ENCODE results near the gene SORT1.
A peak's percentile ranks its signal among the peaks of the same experiment; 100 is the strongest.
"Not testable (repeated sequence)": the region's sequence is repeated elsewhere in the genome, so short reads cannot be mapped to it uniquely, and the experiment has no call there.

SORT1 gene

GRCh38 chr1:109327285-109327684, 70.4 kb downstream of the SORT1 start:
- DNase-seq, result no peak

DNA sequence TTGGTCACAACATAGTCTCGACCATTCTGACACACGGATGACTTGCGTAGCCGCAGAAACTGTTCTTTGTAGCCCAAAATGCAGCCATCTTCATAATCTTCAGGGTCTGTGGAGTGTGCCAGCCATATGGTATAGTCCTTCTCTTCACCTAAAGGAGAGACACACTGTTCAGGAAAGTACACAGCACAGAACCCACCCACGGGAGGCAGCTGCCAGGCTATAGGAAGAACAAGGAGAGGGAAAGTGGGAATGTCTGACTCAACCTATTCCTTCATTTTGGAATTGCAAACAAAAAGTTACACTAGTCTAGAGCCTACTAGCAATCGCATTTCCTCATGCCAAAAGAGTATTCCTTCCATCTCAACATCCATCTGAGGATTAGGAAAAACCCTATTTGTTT, 74.7 kb downstream of the SORT1 start:
- no peak for DNase-seq

DNA sequence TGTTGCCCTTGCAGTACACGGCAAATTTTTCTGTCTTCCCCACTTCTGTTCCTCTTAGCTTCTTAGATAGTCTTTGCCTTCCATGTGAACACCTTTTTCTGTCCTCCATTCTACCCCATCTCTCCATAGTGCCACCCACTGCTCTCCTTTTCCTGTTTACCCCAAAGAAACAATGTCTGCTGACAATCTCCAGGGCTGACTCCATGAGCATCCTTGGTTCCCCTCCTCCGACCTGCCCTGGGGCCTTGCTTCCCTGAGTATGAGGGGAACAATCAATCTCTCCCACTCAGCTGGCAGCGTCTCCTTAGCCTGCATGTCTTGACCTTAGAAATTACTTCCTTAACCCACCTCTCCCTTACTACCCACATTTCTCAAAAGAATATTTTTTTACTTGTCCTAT, 78.6 kb downstream of the SORT1 start:
- no peak for DNase-seq

DNA sequence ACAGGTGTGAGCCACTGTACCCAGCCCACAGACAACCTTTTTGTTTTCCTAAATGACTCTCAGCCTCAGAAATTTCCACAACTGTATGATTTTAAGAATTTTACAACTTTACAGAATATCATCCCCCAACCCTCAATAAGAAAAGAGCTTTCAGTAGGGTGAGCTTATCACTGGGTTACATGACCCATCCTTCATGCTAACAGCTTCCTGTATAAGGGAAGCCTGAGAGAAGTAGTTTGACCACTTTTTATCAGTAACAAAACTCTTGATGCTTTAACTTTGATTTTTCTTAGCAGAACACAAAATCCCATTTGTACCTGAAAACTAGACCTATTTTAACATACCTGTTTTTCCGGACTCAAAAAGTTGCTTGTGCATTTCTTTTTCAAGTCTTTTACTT, 81.2 kb downstream of the SORT1 start:
- no peak for DNase-seq

DNA sequence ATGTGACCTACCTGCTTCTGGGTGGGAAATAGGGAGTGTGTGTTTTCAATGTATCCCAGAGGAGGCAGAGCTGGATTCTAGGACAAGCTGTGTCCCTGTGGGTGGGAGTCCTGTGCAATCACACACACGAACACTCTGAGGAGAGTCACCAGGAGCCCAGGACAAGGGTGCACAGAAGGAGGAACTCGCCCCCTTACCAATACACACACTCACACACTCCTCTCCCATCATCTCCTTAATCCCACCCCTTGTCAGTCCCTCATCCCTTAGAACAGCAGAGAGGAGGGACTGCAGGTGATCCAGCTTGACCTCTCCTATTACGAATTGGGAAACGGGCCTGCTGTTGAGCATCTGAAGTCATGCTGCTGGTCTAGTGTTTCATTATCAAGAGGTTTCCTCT, 82.4 kb downstream of the SORT1 start:
- no peak for DNase-seq

- peak; percentile 44 for DNase-seq
Measured at GRCh38 chr1:109314795-109315194, 82.9 kb downstream of the SORT1 start.

DNA sequence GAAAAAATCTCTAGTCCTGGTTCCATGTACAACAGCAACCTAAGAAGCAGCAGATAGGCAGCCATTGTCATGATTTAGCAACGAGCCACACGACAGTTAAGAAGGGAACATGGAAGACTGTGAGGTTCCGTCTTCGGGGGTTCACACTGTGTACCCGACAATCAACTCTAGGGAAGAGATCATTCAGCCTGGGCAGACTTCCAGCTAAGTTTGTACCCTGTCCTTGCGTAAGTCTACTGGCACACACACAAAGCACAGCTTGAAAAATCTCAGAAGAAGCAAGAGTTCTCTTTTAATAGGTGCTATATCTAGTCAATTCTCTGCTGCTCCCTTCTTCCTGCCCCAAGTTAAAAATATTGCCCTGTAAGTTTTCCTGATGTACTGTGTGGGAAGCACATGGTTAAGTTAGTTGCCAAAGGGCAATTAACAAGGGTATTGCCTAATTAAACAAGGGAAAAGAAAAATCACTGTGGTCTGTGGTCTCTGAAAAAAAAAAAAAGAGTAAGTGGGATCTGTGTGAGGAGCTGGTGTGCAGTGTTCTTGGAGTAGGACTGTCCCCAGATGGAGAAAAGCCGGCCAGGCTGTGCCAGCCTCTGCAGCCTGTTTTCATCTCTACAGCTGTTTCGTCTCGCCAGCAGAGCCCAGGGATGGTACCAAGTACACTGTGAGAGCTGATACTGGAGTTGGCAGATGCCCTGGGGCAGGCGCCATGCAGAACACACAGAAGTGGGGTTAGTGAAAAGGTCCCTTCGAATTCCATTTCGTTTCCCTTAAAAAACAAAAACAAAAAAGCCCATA, 84.5 kb downstream of the SORT1 start:
- peak; percentile 28 for DNase-seq

DNA sequence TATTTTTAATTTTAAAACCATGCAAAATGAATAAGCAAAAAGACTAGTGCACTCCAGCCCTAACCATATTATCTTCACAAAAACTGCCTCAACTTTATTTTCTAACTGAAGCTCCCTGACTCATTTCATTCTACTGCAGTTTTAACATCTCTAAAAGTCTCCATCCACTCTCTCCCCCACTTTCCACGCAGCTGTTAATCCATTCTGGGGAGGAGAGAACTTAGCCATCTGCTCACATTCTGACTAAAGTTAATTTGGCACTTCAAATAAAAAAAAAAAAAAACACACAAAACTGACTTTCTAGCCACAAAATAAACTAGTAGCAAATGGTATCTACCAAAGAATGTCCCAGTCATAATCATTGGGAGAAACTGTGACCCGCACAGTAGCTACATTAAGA, 85.5 kb downstream of the SORT1 start:
- DNase-seq, result no peak

DNA sequence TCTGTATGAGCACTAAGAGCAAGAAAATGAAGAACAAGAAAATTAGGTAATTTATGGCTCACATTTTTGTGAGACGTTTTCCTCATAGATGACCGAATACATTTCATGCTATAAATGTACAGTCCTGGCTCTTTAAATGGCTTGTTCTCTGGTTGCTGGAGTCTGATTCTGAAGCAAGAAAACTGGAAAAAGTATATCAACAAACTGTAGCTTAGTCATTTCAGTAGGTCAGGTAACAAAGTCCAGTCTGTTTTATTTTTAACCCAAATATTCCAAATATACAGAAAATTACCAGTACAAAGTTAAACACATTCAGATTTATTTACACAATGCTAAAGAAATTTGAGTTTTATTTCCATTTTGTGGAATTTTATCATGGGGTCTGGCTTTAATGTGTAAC, 88.4 kb downstream of the SORT1 start:
- no peak for DNase-seq

DNA sequence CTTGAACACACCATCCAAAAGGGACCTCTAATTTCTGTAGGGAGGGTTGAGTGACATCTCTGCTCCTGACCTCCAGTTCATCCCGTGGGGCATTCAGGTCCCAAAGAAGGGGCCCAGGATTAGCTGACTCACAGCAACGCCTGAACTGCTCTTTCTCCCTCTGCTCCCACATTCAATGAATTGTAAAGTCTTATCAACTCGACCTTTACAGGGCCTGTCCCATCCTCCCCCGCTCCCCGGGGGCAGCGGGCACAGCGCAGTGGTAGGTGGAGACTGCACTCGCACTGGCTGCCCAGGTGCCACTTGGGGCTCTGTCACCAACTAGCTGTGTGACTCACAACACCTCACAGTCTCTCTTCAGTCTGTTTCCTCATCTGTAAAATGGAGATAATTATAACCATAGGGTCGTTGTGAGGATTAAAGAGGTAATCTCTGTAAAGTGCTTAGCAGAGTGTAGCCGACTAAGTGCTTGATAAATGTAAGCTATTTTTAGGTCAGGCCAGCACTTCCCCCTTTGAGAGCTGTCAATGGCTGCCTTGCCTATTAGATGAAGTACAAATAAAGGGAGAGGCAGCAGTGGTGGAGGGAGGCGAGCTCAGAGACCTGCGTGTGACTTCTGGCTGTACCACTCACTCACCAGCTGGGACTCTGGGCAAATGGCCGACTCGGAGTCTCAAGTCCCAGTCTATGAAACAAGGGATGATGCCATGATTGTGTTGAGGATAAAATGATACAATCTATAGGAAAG, 90.3 kb downstream of the SORT1 start:
- no peak for DNase-seq

DNA sequence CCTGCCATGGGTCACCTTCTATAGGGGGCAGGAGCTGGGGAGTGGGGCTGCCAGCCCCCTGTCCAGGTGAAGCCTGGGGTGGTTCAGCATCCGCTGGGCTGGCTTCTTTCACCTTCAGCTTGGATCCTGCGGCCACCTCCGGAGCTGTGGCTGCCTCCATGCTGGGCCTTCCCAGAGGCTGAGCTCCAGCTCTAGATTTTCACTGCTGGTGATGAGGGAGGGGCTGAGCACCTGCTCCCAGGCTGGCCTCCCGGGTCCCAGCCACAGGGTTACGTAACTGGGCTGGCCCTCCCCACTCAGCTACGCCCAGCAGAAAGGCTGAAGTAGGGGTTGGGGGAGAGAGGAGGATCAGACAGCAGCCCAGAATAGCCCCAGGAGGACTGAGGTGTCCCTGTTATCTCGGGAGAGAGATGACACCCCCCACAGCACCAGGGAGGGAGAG, 90.9 kb downstream of the SORT1 start, which contains the start of gene MYBPHL:
Gene MYBPHL, minus strand, starts transcription at position 180 of the 442 bp plus-strand sequence. Its CDS starts 20 bp downstream, at position 160.
- DNase-seq, result no peak

DNA sequence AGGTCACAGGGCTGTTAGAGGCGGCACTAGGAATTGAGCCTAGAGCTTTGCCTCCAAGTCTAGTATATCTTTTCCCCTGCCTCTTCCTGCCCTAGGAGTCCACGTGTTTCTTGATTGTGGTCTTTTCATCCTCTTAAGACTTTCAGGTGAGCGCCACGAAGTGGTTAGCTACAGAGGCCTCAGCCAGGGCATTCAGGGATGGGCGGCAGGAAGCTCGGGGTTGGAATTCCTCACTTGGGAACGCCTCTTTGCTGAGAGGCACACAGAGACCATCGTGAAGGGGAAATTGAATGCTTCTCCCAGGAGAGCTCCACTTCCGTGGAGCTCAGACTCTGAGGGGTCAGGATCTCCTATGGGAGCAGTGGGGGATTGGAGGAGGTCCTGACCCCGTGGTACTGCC, 91.7 kb downstream of the SORT1 start:
- not testable (repeated sequence) for DNase-seq

GRCh38 chr1:109304226-109304920, 93.3 kb downstream of the SORT1 start:
- no peak for DNase-seq

- DNase-seq, result no peak
Measured at GRCh38 chr1:109301874-109302273, 95.8 kb downstream of the SORT1 start.

- no peak for DNase-seq
Measured at GRCh38 chr1:109300650-109301151, 97.0 kb downstream of the SORT1 start.

GRCh38 chr1:109299558-109300343, 98.0 kb downstream of the SORT1 start:
- peak; percentile 45 for DNase-seq

DNA sequence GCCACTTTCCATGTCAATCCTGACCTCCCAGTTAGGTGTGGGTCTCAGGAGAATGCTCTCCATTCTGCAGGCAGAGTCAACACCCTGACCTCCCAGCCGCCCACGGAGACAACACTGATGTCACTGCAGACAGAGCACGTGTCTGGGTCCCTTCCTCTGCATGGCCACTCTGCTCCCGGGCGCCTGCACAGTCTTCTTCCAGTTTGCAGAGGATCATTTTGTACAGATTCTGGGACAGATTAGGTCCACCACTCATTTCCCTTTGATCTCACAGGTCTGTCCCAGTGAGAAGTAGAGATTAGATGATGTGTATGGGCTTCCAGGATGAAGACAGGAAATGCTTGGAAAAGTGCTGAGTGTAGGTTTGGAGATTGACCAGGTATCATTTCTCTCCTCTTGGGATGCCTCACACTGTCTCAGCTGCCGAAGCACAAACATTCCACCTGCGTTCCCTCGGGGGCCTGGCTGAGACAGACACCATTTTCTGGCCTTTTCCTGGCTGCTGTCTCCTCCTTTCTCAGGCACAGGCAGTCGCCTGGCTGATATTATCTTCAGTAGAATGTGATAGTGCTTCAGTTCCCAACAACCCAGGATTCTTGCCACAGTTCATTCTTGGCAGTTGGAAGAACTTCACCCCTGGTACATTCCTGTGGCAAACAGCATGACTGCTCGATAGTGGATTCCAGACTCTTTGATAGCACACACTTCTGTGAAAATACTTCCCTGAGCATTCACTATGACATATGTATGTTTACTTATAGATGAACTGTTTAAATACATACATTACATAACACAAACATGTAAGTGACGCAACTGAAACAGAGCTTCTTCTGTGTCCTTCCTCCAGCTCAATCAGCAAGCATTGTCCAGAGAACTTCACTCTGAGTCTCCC, 98.8 kb downstream of the SORT1 start:
- DNase-seq, result peak; percentile 94

DNA sequence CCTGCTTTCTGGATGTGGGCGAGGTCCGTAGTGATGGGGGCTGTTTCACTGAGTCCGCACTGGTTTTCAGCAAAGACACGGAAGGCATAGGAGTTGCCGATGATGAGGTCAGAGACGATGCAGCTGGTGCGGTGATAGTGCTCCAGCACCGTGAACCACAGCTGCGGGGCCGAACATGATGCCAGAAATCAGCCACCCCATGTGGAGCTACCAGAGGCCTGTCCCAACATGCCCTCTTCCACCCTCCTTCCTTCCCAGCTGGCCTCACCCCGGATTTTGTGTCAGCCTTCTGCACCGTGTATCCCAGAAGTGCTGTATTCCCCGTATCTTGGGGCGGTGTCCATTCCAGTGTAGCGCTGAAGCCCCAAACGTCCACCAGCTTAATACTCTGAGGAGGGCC, 100.9 kb downstream of the SORT1 start:
- no peak for DNase-seq

DNA sequence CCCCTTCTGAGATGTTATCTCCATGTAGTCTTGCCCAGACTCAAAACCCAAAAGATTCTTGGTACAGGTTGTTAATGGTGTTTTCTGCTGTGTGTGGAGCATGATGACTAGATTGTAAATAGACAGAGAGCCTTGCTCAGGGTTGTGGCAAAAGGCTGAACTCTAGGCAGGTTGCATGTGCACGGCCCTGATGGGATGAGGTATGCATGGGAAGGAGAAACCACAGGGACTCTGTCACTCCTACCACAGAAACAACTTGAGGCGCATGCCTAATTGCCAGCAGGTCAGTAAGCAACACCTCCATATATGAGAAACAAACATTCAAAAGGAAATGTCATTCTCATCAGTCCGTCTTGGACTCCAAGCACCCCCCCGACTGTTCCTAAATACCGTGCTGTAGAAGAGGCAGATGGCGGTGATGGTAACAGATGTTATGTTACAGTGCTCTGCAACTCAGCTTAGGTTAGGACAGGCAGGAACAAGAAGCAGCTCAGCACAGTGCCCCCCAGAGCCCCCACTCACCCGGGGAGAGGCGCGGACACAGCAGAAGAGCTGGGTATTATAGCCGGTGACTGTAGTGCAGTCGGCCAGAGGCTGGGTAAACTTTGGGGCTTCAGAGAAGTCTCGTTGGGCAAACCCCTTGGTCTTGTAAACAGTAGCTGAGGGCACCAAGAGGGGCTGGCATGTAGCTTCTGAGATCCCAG, 101.9 kb downstream of the SORT1 start:
- no peak for DNase-seq

DNA sequence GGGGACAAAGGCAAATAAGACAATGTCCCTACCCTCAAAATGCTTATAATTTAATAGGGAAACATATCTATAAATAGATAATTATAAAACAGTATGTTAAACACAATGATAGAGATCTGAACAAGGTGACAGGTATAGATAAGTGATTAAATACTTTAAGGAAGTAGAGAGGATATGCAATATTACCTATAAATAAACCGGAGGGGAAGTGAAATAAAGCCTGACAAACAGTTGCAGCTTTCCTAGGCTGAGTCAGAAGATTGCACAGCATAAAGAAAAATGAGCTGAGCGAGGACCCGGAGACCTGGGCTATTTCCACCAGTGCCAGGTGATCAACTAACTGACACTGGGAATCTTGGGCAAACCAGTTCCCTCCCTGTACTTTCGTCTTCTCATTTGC, 103.2 kb downstream of the SORT1 start:
- DNase-seq, result no peak

DNA sequence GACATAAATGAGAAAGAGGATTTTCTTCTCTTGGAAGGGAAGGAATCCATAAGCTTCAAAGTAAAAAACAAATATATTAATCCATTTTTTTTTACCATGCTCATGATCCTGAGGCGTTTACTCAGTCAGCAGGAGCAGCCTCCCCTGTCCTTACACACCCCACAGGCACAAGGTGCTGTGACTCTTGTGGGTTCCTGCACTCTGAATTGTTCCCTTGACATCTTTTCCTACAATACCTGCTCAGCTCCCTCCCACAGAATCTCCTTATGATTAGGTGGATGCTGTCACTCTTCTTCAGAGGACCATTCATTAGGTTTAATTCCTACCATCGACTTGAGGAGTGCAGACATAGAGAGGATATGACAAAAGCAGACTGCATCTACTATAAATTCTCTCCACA, 104.7 kb downstream of the SORT1 start:
- no peak for DNase-seq

Measured in fibroblast of skin of right quadriceps (primary cell).